AG10803 (cell line): Measurements from ENCODE around the gene GAPDH.
"Not testable (repeated sequence)": the region's sequence is repeated elsewhere in the genome, so short reads cannot be mapped to it uniquely, and the experiment has no call there.

Experiments used
- DNase-seq: peaks from one replicate; pipeline ENCODE4 v3.0.0; 2010; ENCODE audit warnings: low read depth
- H3K4me3 ChIP-seq: 2 replicates; pipeline ENCODE4 v1.5.1; 2011; ENCODE audit warnings: mild to moderate bottlenecking, low read length, control low read depth
- CTCF ChIP-seq: conservative IDR thresholded peaks from 2 replicates; pipeline ENCODE4 v1.5.1; 2011; ENCODE audit warnings: mild to moderate bottlenecking, low read length, control low read depth, inconsistent platforms

The GAPDH gene

GRCh38 chr12:6494968-6495367 is 39.3 kb upstream of the GAPDH start:
- no peak for TF ChIP-seq CTCF
- H3K4me3 ChIP-seq: peak overlapping the region; percentile 90
- DNase-seq: no peak

GRCh38 chr12:6497291-6497690 is 37.0 kb upstream of the GAPDH start:
- not testable (repeated sequence) for H3K4me3 ChIP-seq, DNase-seq

- DNase-seq: no peak
- H3K4me3 ChIP-seq: no peak overlapping the region
- TF ChIP-seq CTCF: no peak
Observed at GRCh38 chr12:6500466-6500865, 33.9 kb upstream of the GAPDH start.

GRCh38 chr12:6507102-6507998 is 27.0 kb upstream of the GAPDH start:
- no peak overlapping the region for H3K4me3 ChIP-seq
- TF ChIP-seq CTCF: no peak
- no peak for DNase-seq

GRCh38 chr12:6508087-6508486 is 26.2 kb upstream of the GAPDH start:
- no peak for TF ChIP-seq CTCF
- no peak for DNase-seq
- no peak overlapping the region for H3K4me3 ChIP-seq

- TF ChIP-seq CTCF: no peak
- H3K4me3 ChIP-seq: no peak overlapping the region
- DNase-seq: no peak
Observed at GRCh38 chr12:6520186-6520585, 14.1 kb upstream of the GAPDH start.

- H3K4me3 ChIP-seq: no peak overlapping the region
- no peak for DNase-seq
- TF ChIP-seq CTCF: no peak
Observed at GRCh38 chr12:6522193-6522592, 12.1 kb upstream of the GAPDH start.
